ENCODE measurements around the gene SLC25A22.

SLC25A22 gene

DNA sequence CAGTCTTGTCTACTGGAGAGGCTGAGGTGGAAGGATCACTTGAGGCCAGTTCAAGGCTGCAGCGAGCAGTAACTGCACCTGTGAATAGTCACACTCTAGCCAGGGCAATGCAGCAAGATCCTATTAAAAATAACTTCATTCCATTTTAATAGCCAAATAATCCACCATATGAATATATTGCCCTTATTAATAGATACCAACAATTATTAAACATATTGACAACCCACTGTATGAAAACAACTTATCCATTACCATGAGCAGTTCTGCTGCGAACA is 31.2 kb downstream of the SLC25A22 start:
- H3K4me1 ChIP-seq (ENCODE audit: low read depth, poor library complexity, severe bottlenecking): peaks cover 12% of the 10 kb centered on the region

DNA sequence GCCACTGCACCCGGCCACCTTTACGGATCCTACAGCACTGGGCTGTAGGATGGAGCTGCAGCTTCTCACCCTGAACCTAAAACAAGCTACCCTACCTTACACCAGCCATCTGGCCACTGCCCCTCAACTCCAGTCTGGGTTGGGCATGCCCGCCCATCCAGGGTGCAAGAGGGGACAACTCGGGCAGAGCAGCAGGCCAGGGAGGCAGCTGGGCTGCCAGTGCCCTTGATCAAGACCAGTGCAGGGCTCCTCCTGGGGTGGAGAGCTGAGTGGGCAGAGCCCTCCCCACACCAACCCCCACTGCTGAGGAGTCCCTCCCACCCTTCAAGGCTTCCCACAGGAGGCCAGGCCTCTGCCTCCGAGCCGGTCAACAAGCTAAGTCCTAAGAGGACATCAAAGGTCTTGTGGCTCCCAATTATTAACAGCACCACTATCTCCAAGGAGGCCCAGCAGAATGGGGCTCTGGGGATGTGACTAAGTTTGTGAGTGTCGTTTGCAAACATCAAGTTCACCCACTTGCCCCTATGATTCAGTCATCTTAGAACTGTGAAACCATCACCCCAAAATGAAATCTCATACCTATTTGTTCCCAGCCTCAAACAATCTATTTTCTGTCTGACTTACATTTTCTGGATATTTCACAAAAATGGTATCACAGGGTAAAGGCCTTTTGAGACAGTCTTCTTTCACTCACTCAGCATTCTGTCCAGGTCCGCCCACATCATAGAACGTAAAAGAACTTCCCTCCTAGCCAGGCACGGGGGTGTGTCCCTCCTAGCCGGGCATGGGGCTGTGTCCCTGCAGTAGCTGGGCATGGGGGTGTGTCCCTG is 31.8 kb downstream of the SLC25A22 start:
- H3K4me1 ChIP-seq (ENCODE audit: low read depth, poor library complexity, severe bottlenecking): peaks cover 14% of the 10 kb centered on the region

More for the DNA sequence above, 31.2 kb downstream of the SLC25A22 start:
- Histone ChIP-seq H3K4me2 (no peak overlapping the region), H3K36me3 (ENCODE audit: insufficient read depth) (peaks cover 4% of the 10 kb centered on the region; the same call in 1 of the 2 replicates), H3K9ac (no peak overlapping the region), H3K4me3 (IDR thresholded peaks at IDR 0.05; ENCODE audit: insufficient read depth, low read depth, low read length) (no peak overlapping the region), H2AFZ (ENCODE audit: low read depth) (no peak overlapping the region), H4K20me1 (ENCODE audit: insufficient read depth) (no peaks in the 10 kb centered on the region), H3K79me2 (ENCODE audit: insufficient read depth, low read depth) (no peaks in the 10 kb centered on the region; the same call in 1 of the 2 replicates), H3K27me3 (ENCODE audit: insufficient read depth, low read depth) (no peaks in the 10 kb centered on the region), H3K27ac (no peak overlapping the region)
- TF ChIP-seq, protein P1, sequence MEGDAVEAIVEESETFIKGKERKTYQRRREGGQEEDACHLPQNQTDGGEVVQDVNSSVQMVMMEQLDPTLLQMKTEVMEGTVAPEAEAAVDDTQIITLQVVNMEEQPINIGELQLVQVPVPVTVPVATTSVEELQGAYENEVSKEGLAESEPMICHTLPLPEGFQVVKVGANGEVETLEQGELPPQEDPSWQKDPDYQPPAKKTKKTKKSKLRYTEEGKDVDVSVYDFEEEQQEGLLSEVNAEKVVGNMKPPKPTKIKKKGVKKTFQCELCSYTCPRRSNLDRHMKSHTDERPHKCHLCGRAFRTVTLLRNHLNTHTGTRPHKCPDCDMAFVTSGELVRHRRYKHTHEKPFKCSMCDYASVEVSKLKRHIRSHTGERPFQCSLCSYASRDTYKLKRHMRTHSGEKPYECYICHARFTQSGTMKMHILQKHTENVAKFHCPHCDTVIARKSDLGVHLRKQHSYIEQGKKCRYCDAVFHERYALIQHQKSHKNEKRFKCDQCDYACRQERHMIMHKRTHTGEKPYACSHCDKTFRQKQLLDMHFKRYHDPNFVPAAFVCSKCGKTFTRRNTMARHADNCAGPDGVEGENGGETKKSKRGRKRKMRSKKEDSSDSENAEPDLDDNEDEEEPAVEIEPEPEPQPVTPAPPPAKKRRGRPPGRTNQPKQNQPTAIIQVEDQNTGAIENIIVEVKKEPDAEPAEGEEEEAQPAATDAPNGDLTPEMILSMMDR (conservative IDR thresholded peaks at IDR 0.05; ENCODE audit: low read depth, low read length): no peak

DNA sequence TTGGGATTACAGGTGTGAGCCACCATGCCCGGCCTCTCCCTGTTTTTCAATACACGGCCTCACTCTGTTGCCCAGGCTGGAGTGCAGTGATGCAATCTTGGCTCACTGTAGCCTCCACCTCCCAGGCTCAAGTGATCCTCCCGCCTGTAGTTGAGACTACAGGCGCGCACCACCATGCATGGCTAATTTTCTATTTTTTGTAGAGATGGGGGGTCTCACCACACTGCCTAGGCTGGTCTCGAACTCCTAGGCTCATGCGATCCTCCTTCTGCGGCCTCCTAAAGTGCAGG is 32.3 kb downstream of the SLC25A22 start:
- Histone ChIP-seq H3K27ac (no peak overlapping the region), H3K4me3 (IDR thresholded peaks at IDR 0.05; ENCODE audit: insufficient read depth, low read depth, low read length) (no peak overlapping the region), H3K4me1 (ENCODE audit: low read depth, poor library complexity, severe bottlenecking) (peaks cover 14% of the 10 kb centered on the region), H3K27me3 (ENCODE audit: insufficient read depth, low read depth) (no peaks in the 10 kb centered on the region), H3K79me2 (ENCODE audit: insufficient read depth, low read depth) (no peaks in the 10 kb centered on the region; the same call in 1 of the 2 replicates), H2AFZ (ENCODE audit: low read depth) (no peak overlapping the region), H3K9ac (no peak overlapping the region), H4K20me1 (ENCODE audit: insufficient read depth) (no peaks in the 10 kb centered on the region), H3K4me2 (no peak overlapping the region), H3K36me3 (ENCODE audit: insufficient read depth) (peaks cover 4% of the 10 kb centered on the region; the same call in 1 of the 2 replicates)
- TF ChIP-seq, protein P1 (conservative IDR thresholded peaks at IDR 0.05; ENCODE audit: low read depth, low read length): no peak

More for the DNA sequence above, 31.8 kb downstream of the SLC25A22 start:
- Histone ChIP-seq H3K36me3 (ENCODE audit: insufficient read depth) (peaks cover 4% of the 10 kb centered on the region; the same call in 1 of the 2 replicates), H3K9ac (no peak overlapping the region), H3K4me3 (IDR thresholded peaks at IDR 0.05; ENCODE audit: insufficient read depth, low read depth, low read length) (no peak overlapping the region), H3K4me2 (no peak overlapping the region), H3K27me3 (ENCODE audit: insufficient read depth, low read depth) (no peaks in the 10 kb centered on the region), H3K27ac (no peak overlapping the region), H2AFZ (ENCODE audit: low read depth) (no peak overlapping the region), H4K20me1 (ENCODE audit: insufficient read depth) (no peaks in the 10 kb centered on the region), H3K79me2 (ENCODE audit: insufficient read depth, low read depth) (no peaks in the 10 kb centered on the region; the same call in 1 of the 2 replicates)
- TF ChIP-seq, protein P1 (conservative IDR thresholded peaks at IDR 0.05; ENCODE audit: low read depth, low read length): no peak

DNA sequence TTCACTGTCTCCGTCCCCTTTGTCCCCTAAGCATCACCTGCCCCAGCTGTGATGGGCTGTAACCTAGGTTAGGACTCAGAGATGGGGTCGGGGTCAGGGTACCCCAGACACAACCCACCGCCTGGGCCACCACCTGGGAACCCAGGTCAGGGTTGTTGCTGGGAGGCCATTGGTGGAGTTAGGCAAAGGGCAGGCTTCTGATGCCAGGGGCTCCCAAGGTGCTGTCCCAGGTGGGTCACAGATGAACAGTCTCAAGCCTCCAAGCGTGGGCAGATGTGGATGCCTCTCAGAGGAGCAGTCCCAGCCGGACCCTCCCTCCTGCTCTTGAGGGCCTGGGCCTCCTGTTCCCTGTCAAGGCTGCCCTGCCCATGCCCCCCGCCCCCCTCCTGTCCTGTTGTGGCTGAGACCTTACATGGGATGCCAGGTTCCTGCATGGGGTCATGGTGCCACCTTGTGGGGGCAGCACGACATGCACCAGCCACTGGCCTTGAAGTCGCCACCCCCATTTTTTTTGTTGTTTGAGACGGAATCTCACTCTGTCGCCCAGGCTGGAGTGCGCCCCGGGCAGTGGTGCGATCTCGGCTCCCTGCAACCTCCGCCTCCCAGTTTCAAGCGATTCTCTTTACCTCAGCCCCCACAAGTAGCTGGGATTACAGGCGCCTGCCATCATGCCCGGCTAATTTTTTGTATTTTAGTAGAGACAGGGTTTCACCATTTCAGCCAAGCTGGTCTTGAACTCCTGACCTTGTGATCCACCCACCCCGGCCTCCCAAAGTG is 32.9 kb downstream of the SLC25A22 start:
- Histone ChIP-seq H2AFZ (ENCODE audit: low read depth) (no peak overlapping the region), H3K9ac (no peak overlapping the region), H3K27me3 (ENCODE audit: insufficient read depth, low read depth) (no peaks in the 10 kb centered on the region), H3K79me2 (ENCODE audit: insufficient read depth, low read depth) (no peaks in the 10 kb centered on the region; the same call in 1 of the 2 replicates), H3K4me2 (no peak overlapping the region), H4K20me1 (ENCODE audit: insufficient read depth) (no peaks in the 10 kb centered on the region), H3K27ac (no peak overlapping the region), H3K36me3 (ENCODE audit: insufficient read depth) (peaks cover 4% of the 10 kb centered on the region; the same call in 1 of the 2 replicates), H3K4me3 (IDR thresholded peaks at IDR 0.05; ENCODE audit: insufficient read depth, low read depth, low read length) (no peak overlapping the region), H3K4me1 (ENCODE audit: low read depth, poor library complexity, severe bottlenecking) (peaks cover 14% of the 10 kb centered on the region)
- TF ChIP-seq, protein P1 (conservative IDR thresholded peaks at IDR 0.05; ENCODE audit: low read depth, low read length): peak; percentile 61
